Astrocyte of the spinal cord (primary cell): ENCODE measurements around the gene CEACAM8.
"Not testable (repeated sequence)": the region's sequence is repeated elsewhere in the genome, so short reads cannot be mapped to it uniquely, and the experiment has no call there.

Source experiments
- DNase-seq: peaks from one replicate; pipeline ENCODE4 v3.0.0; 2011; ENCODE audit warnings: low read depth, low spot score
- H3K4me3 ChIP-seq: 2 replicates; pipeline ENCODE4 v1.5.1; 2011; ENCODE audit warnings: low read depth, mild to moderate bottlenecking, low read length, moderate library complexity
- CTCF ChIP-seq: IDR thresholded peaks from 2 replicates; pipeline ENCODE4 v1.5.1; 2012; ENCODE audit warnings: low read depth, mild to moderate bottlenecking, low read length, inconsistent platforms
- in situ Hi-C: cut with HindIII; loops from 2 replicates; pipeline ENCODE4 v1.10.0; 2017; ENCODE audit warnings: low sequenced_read_pairs

CEACAM8 gene

GRCh38 chr19:42544146-42544545 is 50.6 kb downstream of the CEACAM8 start:
- no peak for TF ChIP-seq CTCF
- no peak for DNase-seq
- in situ Hi-C loops, result no loop called here
- no peak overlapping the region for H3K4me3 ChIP-seq

- no peak overlapping the region for H3K4me3 ChIP-seq
- TF ChIP-seq CTCF, result no peak
- in situ Hi-C loops, result no loop called here
- DNase-seq, result no peak
Observed at GRCh38 chr19:42542791-42543190, 51.9 kb downstream of the CEACAM8 start.

GRCh38 chr19:42540071-42540553 is 54.6 kb downstream of the CEACAM8 start:
- no peak overlapping the region for H3K4me3 ChIP-seq
- in situ Hi-C loops, result no loop called here
- TF ChIP-seq CTCF, result no peak
- peak; percentile 6 for DNase-seq

GRCh38 chr19:42538841-42539709 is 55.6 kb downstream of the CEACAM8 start:
- H3K4me3 ChIP-seq, result no peak overlapping the region
- TF ChIP-seq CTCF, result no peak
- no peak for DNase-seq
- in situ Hi-C loops, result no loop called here

- H3K4me3 ChIP-seq, in situ Hi-C loops, DNase-seq: not testable (repeated sequence)
Observed at GRCh38 chr19:42535276-42535675, 59.4 kb downstream of the CEACAM8 start.

GRCh38 chr19:42534391-42534790 is 60.3 kb downstream of the CEACAM8 start:
- TF ChIP-seq CTCF, result no peak
- in situ Hi-C loops, result no loop called here
- no peak overlapping the region for H3K4me3 ChIP-seq
- no peak for DNase-seq

- DNase-seq, result no peak
- H3K4me3 ChIP-seq, result no peak overlapping the region
- in situ Hi-C loops, result no loop called here
- TF ChIP-seq CTCF, result no peak
Observed at GRCh38 chr19:42532891-42533290, 61.8 kb downstream of the CEACAM8 start.
